NOMO-1 treated with dmso at 0.1 percent for 144 hours (cell line): ENCODE measurements around the gene EIF3I.

Experiments
- DNase-seq: peaks from one replicate; lab custom pipeline; 2025; ENCODE audit not compliant: unreplicated experiment; lab: John Stamatoyannopoulos, UW

EIF3I gene

DNA sequence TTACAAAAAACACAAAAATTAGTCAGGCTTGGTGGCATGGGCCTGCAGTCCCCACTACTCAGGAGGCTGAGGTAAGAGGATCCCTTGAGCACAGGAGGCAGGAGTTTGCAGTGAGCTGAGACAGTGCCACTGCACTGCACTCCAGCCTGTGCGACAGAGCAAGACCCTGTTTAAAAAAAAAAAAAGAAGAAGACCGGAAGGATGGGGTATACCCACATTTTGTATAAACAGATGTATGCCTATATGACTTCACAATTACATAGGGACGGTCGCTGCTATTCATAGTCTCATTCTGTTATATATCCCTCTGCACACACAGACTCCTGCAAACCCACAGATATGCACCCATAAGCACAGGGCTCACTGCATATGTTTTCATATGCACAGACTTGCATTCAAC is 41.5 kb downstream of the EIF3I start:
- DNase-seq = no peak

DNA sequence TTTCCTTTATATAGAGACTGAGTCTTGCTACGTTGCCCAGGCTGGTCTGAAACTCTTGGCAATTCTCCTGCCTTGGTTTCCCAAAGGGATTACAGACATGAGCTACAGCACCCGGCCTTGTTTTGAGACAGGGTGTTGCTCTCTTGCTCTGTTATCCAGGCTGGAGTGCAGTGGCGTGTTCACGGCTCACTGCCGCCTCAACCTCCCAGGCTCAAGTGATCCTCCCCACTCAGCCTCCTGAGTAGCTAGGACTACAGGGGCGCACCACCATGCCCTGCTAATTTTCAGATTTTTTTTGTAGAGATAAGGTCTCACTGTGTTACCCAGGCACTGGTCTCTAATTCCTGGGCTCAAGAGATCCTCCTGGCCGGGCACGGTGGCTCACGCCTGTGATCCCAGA is 43.6 kb downstream of the EIF3I start:
- no peak for DNase-seq

DNA sequence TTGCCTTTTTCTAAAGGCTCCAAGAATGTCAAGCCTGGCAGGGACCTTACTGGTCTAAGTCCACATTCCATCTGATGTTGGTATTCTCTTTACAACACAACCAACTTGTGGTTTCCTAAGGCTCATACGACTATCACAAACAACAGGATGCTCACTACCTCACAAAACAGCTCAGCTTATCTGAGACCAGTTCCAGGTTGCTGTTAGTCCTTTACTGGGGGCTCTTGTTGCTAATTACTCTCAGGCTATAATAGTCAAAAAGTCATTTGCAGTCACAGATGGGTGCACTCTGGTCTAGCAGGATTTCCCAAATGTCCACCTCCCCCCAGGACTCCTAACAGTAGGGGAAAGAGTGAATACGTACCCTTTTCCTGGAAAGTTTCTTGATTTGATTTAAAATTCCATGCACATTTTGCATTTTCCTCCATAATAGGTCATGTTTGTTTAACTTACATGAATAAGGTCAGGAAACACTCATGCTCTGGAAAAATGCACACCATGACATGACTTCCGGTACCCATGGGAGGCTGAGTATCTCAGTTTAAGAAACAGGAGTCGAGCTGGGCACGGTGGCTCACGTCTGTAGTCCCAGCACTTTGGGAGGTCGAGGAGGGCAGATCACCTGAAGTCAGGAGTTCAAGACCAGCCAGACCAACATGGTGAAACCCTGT is 44.8 kb downstream of the EIF3I start:
- DNase-seq = no peak

DNA sequence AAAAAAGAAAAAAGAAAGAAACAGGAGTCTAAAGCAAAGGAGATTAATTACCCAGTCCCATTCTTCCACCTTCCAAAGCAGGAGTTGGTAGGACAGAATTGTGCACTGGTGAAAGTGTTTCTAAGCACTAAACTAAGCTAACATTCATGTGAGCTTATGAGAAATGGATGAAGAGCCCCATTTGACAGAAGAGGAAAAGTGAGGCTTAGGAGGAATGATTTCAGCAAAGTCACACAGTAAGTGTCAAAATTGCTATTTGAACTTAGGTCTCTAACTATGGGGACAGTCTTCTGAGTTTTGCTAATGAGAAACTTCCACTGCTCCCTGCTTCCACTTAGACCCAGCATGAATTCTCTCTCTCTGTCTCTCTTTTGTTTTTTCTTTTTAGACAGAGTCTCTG is 47.5 kb downstream of the EIF3I start:
- no peak for DNase-seq

DNA sequence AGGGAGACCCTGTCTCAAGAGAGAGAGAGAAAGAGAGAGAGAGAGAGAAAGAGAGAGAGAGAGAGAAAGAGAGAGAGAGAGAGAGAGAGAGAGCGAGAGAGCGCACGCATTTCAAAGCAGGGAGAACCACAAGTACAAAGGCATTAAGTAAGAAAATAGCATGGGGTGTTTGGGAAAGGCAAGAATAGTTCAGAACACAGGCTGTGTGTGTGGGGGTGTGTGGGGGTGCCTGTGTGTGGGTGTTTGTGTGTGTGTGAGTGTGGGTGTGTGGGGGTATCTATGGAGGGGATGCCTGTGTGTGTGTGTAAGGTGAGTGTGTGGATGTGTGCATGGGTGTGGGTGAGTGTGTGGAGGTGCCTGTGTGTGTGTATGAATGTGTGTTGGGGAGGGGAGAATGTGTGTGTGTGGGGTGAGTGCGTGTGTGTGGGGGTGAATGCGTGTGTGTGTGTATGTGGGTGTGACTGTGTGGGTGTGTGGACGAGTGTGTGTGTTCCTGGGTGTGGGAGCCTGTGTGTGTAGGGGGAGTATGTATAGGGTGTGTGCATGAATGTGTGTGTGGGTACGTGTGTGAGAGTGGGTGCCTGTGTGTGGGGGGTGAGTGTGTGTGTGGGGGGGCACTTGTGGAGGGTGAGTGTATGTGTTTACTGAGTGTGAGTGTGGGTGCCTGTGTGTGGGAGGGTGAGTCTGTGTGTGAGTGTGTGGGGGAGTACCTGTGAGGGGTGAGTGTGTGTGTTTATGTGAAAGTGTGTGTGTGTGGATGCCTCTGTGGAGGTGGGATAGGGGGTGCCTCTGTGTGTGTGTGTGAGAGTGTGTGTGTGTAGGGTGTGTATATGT is 50.6 kb downstream of the EIF3I start:
- no peak for DNase-seq

DNA sequence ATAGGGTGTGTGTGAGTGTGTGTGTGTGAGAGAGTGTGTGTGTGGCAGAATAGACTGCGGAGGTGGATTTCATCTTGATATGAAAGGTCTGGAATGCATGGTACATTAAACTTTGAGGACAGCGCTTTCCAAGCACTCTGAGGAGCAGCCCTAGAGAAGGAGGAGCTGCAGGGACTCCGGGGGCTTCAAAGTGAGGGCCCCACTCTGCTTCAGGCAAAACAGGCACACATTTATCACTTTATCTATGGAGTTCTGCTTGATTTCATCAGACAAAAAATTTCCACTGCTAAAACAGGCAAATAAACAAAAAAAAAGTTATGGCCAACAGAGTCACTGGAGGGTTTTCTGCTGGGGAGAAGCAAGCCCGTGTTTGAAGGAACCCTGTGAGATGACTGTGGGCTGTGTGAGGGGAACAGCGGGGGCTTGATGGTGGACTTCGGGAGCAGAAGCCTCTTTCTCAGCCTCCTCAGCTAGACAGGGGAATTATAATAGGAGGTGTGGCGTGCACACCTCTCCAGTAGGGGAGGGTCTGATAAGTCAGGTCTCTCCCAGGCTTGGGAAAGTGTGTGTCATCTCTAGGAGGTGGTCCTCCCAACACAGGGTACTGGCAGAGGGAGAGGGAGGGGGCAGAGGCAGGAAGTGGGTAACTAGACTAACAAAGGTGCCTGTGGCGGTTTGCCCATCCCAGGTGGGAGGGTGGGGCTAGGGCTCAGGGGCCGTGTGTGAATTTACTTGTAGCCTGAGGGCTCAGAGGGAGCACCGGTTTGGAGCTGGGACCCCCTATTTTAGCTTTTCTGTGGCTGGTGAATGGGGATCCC is 51.4 kb downstream of the EIF3I start:
- no peak for DNase-seq

DNA sequence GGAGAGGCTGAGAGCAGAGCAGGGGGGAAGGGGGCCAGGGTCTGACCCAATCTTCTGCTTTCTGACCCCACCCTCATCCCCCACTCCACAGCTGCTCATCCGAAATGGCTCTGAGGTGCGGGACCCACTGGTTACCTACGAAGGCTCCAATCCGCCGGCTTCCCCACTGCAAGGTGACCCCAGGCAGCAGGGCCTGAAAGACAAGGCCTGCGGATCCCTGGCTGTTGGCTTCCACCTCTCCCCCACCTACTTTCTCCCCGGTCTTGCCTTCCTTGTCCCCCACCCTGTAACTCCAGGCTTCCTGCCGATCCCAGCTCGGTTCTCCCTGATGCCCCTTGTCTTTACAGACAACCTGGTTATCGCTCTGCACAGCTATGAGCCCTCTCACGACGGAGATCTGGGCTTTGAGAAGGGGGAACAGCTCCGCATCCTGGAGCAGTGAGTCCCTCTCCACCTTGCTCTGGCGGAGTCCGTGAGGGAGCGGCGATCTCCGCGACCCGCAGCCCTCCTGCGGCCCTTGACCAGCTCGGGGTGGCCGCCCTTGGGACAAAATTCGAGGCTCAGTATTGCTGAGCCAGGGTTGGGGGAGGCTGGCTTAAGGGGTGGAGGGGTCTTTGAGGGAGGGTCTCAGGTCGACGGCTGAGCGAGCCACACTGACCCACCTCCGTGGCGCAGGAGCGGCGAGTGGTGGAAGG is 52.6 kb downstream of the EIF3I start:
- DNase-seq = no peak

DNA sequence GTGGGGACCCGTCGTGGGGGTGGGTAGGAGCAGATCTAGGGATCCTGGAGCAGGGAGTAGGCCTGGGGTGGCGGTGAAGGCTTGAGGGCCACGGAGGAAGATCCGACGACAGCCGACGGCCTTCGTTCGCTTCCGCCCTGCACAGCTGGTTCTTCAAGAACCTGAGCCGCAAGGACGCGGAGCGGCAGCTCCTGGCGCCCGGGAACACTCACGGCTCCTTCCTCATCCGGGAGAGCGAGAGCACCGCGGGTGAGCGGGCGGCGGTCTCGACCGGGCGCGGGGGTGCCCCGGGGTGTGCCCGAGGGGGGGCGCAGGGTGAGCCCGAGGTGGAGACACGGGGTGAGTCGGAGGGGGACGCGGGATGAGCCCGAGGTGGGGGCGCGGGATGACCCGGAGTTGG is 53.2 kb downstream of the EIF3I start:
- no peak for DNase-seq

DNA sequence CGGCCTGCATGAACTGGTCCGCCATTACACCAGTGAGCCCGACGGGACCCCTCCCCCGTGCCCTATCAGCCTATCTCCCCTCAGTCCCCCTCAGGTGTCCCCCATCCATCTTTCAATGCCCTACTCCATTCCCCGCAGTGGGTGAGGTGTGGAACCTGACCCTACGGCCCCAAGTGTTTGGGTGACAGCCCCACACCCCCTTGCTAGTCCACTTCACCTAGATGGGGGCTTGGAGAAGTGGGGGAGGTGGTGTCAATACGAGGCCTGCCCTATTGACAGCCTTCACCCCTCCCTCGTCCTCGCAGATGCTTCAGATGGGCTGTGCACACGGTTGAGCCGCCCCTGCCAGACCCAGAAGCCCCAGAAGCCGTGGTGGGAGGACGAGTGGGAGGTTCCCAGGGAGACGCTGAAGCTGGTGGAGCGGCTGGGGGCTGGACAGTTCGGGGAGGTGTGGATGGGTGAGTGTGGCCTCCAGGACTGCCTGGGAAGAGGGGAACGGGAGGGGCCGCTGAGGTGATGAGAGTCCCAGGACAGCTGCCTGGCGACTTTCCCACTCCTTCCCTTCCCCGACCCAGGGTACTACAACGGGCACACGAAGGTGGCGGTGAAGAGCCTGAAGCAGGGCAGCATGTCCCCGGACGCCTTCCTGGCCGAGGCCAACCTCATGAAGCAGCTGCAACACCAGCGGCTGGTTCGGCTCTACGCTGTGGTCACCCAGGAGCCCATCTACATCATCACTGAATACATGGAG is 54.0 kb downstream of the EIF3I start:
- no peak for DNase-seq
